GM06990 (cell line): ENCODE measurements around the gene ZYX.

Experiments
- DNase-seq: peaks from one replicate; pipeline ENCODE4 v3.0.0-alpha.2; 2011; ENCODE audit not compliant: insufficient read length; ENCODE audit errors: extremely low read depth
- H3K27me3 ChIP-seq: replicated peaks from 2 replicates; pipeline ENCODE4 v1.6.0; 2011; ENCODE audit warnings: low read length; ENCODE audit not compliant: control insufficient read depth, insufficient read depth
- H3K36me3 ChIP-seq: 2 replicates; pipeline ENCODE4 v1.5.1; 2011; ENCODE audit warnings: low read length; ENCODE audit not compliant: control insufficient read depth, insufficient read depth
- H3K4me3 ChIP-seq: replicated peaks from 2 replicates; pipeline ENCODE4 v1.5.1; 2011; ENCODE audit warnings: low read depth, mild to moderate bottlenecking, control low read depth, low read length
- CTCF ChIP-seq: IDR thresholded peaks from 2 replicates; pipeline ENCODE4 v1.5.1; 2011; ENCODE audit warnings: low read length, control low read depth, mild to moderate bottlenecking, inconsistent platforms; ENCODE audit not compliant: insufficient read depth, poor library complexity, severe bottlenecking

ZYX gene

GRCh38 chr7:143367972-143368371, 13.2 kb upstream of the ZYX start:
- Histone ChIP-seq H3K4me3 (no peak overlapping the region), H3K36me3 (no peaks in the 10 kb centered on the region), H3K27me3 (peaks cover 3% of the 10 kb centered on the region)
- no peak for DNase-seq
- TF ChIP-seq CTCF: no peak

GRCh38 chr7:143368387-143368786, 12.8 kb upstream of the ZYX start:
- DNase-seq: no peak
- H3K4me3 ChIP-seq: no peak overlapping the region
- peaks cover 2% of the 10 kb centered on the region for H3K27me3 ChIP-seq
- TF ChIP-seq CTCF: no peak
- H3K36me3 ChIP-seq: no peaks in the 10 kb centered on the region

- Histone ChIP-seq H3K27me3 (no peaks in the 10 kb centered on the region; the same call in 1 of the 2 replicates), H3K36me3 (no peaks in the 10 kb centered on the region), H3K4me3 (no peak overlapping the region)
- no peak for TF ChIP-seq CTCF
- no peak for DNase-seq
These were observed 11.2 kb upstream of the ZYX start for GRCh38 chr7:143369678-143370651.

GRCh38 chr7:143372070-143372469, 9.1 kb upstream of the ZYX start:
- H3K36me3 ChIP-seq: no peaks in the 10 kb centered on the region
- H3K27me3 ChIP-seq: no peaks in the 10 kb centered on the region; the same call in 1 of the 2 replicates
- DNase-seq: no peak
- H3K4me3 ChIP-seq: no peak overlapping the region
- TF ChIP-seq CTCF: no peak

- no peaks in the 10 kb centered on the region for H3K36me3 ChIP-seq
- no peak overlapping the region for H3K4me3 ChIP-seq
- DNase-seq: no peak
- TF ChIP-seq CTCF: no peak
- no peaks in the 10 kb centered on the region for H3K27me3 ChIP-seq
These were observed 7.8 kb upstream of the ZYX start for GRCh38 chr7:143373255-143373794.
